K562 (cell line): ENCODE results near the gene SORL1-AS1.

Experiments used
- ATAC-seq: fragments of 200-7000 bp; cut with Tn5 transposase; 3 replicates; pipeline ENCODE4 v1.9.1; 2020; ENCODE audit warnings: moderate library complexity
- BruUV-seq: library from RNA; stranded (reverse); fragments of 400-500 nt; replicated peaks from 2 replicates; lab custom pipeline; 2021; lab: Mats Ljungman, UMichigan
- CTCF ChIA-PET: fragments of 300-600 bp; formaldehyde crosslinking; extraction: SDS; loops from one replicate; lab custom pipeline; 2021; ENCODE audit warnings: low intra/inter-chr PET ratio; lab: Yijun Ruan, JAX
- POLR2A ChIA-PET: fragments of 300-600, 350-650 bp; sonication (Branson Sonifier 250); formaldehyde crosslinking; extraction: SDS; loops from one replicate; lab custom pipeline; 2021; ENCODE audit warnings: antibody characterized with exemption, inconsistent platforms; lab: Yijun Ruan, JAX
- DNase-seq, 4 experiments: peaks; one replicate each; pipeline versions ENCODE4 v3.0.0 to v3.0.0-alpha.2; 2011 to 2018; ENCODE audit warnings: low spot score in 3 of 4, mixed read lengths in 3 of 4; ENCODE audit errors: extremely low read depth in 1 of 4
- FAIRE-seq: peaks from 2 replicates; lab custom pipeline; 2011; peaks lifted over from hg19 to GRCh38; lab: Jason Lieb, UNC
- H2AFZ ChIP-seq: 2 replicates; pipeline ENCODE4 v1.6.0; 2011; ENCODE audit warnings: low read depth, low read length, control low read depth, inconsistent platforms
- H3K27ac ChIP-seq: fragments of 200-600 bp; 3 replicates; pipeline ENCODE4 v1.8.0; 2011; ENCODE audit warnings: low read depth, mild to moderate bottlenecking, control low read depth, inconsistent platforms, low read length, moderate library complexity, mixed read lengths; ENCODE audit errors: extremely low read depth
- H3K27me3 ChIP-seq, 2 experiments: fragments of 300-600 bp in 1 of 2; 2 replicates in 1 of 2; 3 replicates in 1 of 2; pipeline versions ENCODE4 v1.6.0 to v1.8.0; 2011; ENCODE audit warnings: inconsistent platforms in 2 of 2, low read length in 2 of 2, mild to moderate bottlenecking in 1 of 2, mixed read lengths in 1 of 2, moderate library complexity in 1 of 2; ENCODE audit not compliant: control insufficient read depth in 2 of 2, insufficient read depth in 2 of 2
- H3K36me3 ChIP-seq: fragments of 300-600 bp; 3 replicates; pipeline ENCODE4 v1.8.0; 2011; ENCODE audit warnings: mild to moderate bottlenecking, low read length, inconsistent platforms; ENCODE audit not compliant: control insufficient read depth, insufficient read depth
- H3K4me1 ChIP-seq, 2 experiments: fragments of 200-600 bp in 1 of 2; replicated peaks in 1 of 2; 2 replicates in 1 of 2; 3 replicates in 1 of 2; pipeline versions ENCODE4 v1.5.1 to v1.8.0; 2011; ENCODE audit warnings: inconsistent platforms in 2 of 2, low read length in 2 of 2, mild to moderate bottlenecking in 1 of 2, mixed read lengths in 1 of 2, moderate library complexity in 1 of 2; ENCODE audit not compliant: control insufficient read depth in 2 of 2, insufficient read depth in 2 of 2
- H3K4me2 ChIP-seq: 2 replicates; pipeline ENCODE4 v1.6.1; 2011; ENCODE audit warnings: low read length, control low read depth, inconsistent platforms, mixed read lengths; ENCODE audit not compliant: insufficient read depth
- H3K4me3 ChIP-seq: fragments of 200-600 bp; sonication (generic), shearing (Covaris generic); 2 replicates; pipeline ENCODE4 v1.5.1; 2016; ENCODE audit warnings: control low read depth, inconsistent platforms
- H3K79me2 ChIP-seq: fragments of 200-600 bp; 3 replicates; pipeline ENCODE4 v1.8.0; 2011; ENCODE audit warnings: low read length, inconsistent platforms; ENCODE audit not compliant: control insufficient read depth, insufficient read depth
- H3K9ac ChIP-seq, 2 experiments: 2 replicates each; pipeline versions ENCODE4 v1.6.0 to v1.6.1; 2011; ENCODE audit warnings: low read depth in 2 of 2, low read length in 2 of 2, control low read depth in 1 of 2, inconsistent platforms in 1 of 2, mild to moderate bottlenecking in 1 of 2, mixed read lengths in 1 of 2; ENCODE audit not compliant: insufficient read depth in 1 of 2
- H3K9me1 ChIP-seq: one replicate; pipeline ENCODE4 v1.6.0; 2011; ENCODE audit warnings: inconsistent platforms, mild to moderate bottlenecking, low read length, moderate library complexity; ENCODE audit not compliant: control insufficient read depth, insufficient read depth
- H3K9me3 ChIP-seq: replicated peaks from 2 replicates; pipeline ENCODE4 v1.5.1; 2011; ENCODE audit warnings: low read depth, low read length, inconsistent platforms; ENCODE audit not compliant: control insufficient read depth, insufficient read depth
- H4K20me1 ChIP-seq: replicated peaks from 2 replicates; pipeline ENCODE4 v1.6.1; 2011; ENCODE audit warnings: low read length, inconsistent platforms, mixed read lengths; ENCODE audit not compliant: control insufficient read depth, insufficient read depth
- ETV1 ChIP-seq: fragments of 450-650 bp; conservative IDR thresholded peaks from 2 replicates; pipeline ENCODE4 v1.6.1; 2016; ENCODE audit warnings: missing genetic modification characterization, control low read depth, low read depth, missing compliant biosample characterization
- ETV5 ChIP-seq: sonication (generic); formaldehyde crosslinking; IDR thresholded peaks from 2 replicates; pipeline ENCODE4 v1.4.0; 2020; ENCODE audit warnings: low read depth, mild to moderate bottlenecking, missing genetic modification reagents
- KAT2B ChIP-seq: IDR thresholded peaks from one replicate; pipeline ENCODE4 v1.6.1; 2012; ENCODE audit warnings: low read depth, mild to moderate bottlenecking, control low read depth, inconsistent platforms, low read length, moderate library complexity
- NCOA2 ChIP-seq, 2 experiments: fragments of 450-650 bp; IDR thresholded peaks; 2 replicates each; pipeline ENCODE4 v1.6.1; 2018; ENCODE audit warnings: mild to moderate bottlenecking in 2 of 2, moderate library complexity in 1 of 2; ENCODE audit not compliant: partially characterized antibody in 2 of 2
- POLR2B ChIP-seq: fragments of 450-650 bp; IDR thresholded peaks from 2 replicates; pipeline ENCODE4 v1.6.1; 2018; ENCODE audit warnings: low read depth; ENCODE audit not compliant: partially characterized antibody
- SIX5 ChIP-seq, 2 experiments: IDR thresholded peaks; 2 replicates each; pipeline ENCODE4 v1.6.1; 2011; ENCODE audit warnings: low read length in 2 of 2, borderline replicate concordance in 1 of 2, low read depth in 1 of 2, mild to moderate bottlenecking in 1 of 2, moderate library complexity in 1 of 2; ENCODE audit not compliant: insufficient read depth in 1 of 2
- ZNF316 ChIP-seq: fragments of 450-650 bp; IDR thresholded peaks from 2 replicates; pipeline ENCODE4 v1.6.1; 2016
- WGBS: fragments of 100-300 bp; shearing (Covaris generic); methylation state at CpG from one replicate; pipeline ENCODE4 v1.1.6; 2016; ENCODE audit warnings: low coverage, mixed read lengths; ENCODE audit not compliant: insufficient coverage; ENCODE audit errors: missing lambda C conversion rate; 5-methylcytosine and 5-hydroxymethylcytosine counted together
- in situ Hi-C: fragments of 300-500 bp; cut with MboI; formaldehyde crosslinking; loops from 4 replicates; pipeline ENCODE4 v1.15.0; 2018; ENCODE audit warnings: inconsistent platforms, mixed read lengths
- intact Hi-C: fragments of 100-400 bp; cut with micrococcal nuclease; formaldehyde crosslinking; loops from 2 replicates; pipeline ENCODE4 v1.14.2; 2022
- TF ChIP-seq, protein P1 (sequence below): fragments of 450-650 bp; IDR thresholded peaks from 2 replicates; pipeline ENCODE4 v1.6.1; 2016
- TF ChIP-seq, protein P2 (sequence below): sonication (generic); formaldehyde crosslinking; IDR thresholded peaks from 2 replicates; pipeline ENCODE4 v1.8.1; 2023; ENCODE audit warnings: missing genetic modification reagents, mild to moderate bottlenecking, borderline replicate concordance
- TF ChIP-seq, protein P3 (sequence below): fragments of 450-650 bp; IDR thresholded peaks from 2 replicates; pipeline ENCODE4 v1.6.1; 2017; ENCODE audit warnings: antibody characterized with exemption
- TF ChIP-seq, protein P4 (sequence below): sonication (generic); formaldehyde crosslinking; IDR thresholded peaks from 2 replicates; pipeline ENCODE4 v1.8.0; 2022; ENCODE audit warnings: missing genetic modification reagents, mild to moderate bottlenecking, borderline replicate concordance

Gene SORL1-AS1

DNA sequence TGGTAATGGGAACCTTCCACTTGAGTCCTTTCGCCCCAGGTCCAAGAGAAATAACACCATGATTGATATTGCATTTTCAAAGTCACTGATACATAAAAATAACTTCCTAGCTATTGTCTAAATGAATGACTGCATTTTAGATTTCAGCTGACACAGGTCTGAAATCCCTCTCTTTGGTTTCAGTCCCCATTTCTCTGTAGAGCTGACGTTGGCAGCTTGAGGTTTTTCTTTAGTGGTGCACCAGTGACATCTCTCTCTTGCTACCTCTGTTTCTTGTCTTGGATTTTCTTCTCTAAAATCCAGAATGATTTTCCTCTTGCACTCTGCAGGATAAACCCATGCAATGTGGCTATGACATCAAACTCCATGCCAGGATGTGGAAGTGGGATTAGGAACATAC, 32.4 kb downstream of the SORL1-AS1 start:
- Histone ChIP-seq H3K36me3 (no peaks in the 10 kb centered on the region), H3K9me1 (no peaks in the 10 kb centered on the region), H4K20me1 (no peaks in the 10 kb centered on the region), H3K27ac (no peak overlapping the region), H3K4me2 (no peak overlapping the region), H3K9me3 (no peaks in the 10 kb centered on the region), H3K27me3 (peaks cover 0 to 3% of the 10 kb centered on the region in 2 experiments; a peak in 1 of 5 replicates), H3K4me1 (no peaks in the 10 kb centered on the region; a peak in 1 of 5 replicates)
- POLR2A ChIA-PET, result no interaction called here
- intact Hi-C loops, result no loop called here
- 0% methylated on average over 2 of the region's 2 CpGs for WGBS
- no peak for DNase-seq
- ATAC-seq, result no peak
- FAIRE-seq, result no peak
- BruUV-seq, result no TSS peak
- TF ChIP-seq, protein P1, sequence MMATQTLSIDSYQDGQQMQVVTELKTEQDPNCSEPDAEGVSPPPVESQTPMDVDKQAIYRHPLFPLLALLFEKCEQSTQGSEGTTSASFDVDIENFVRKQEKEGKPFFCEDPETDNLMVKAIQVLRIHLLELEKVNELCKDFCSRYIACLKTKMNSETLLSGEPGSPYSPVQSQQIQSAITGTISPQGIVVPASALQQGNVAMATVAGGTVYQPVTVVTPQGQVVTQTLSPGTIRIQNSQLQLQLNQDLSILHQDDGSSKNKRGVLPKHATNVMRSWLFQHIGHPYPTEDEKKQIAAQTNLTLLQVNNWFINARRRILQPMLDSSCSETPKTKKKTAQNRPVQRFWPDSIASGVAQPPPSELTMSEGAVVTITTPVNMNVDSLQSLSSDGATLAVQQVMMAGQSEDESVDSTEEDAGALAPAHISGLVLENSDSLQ, result no peak
- TF ChIP-seq ETV5 (CRISPR knock-in tag), result no peak
- TF ChIP-seq, protein P2, sequence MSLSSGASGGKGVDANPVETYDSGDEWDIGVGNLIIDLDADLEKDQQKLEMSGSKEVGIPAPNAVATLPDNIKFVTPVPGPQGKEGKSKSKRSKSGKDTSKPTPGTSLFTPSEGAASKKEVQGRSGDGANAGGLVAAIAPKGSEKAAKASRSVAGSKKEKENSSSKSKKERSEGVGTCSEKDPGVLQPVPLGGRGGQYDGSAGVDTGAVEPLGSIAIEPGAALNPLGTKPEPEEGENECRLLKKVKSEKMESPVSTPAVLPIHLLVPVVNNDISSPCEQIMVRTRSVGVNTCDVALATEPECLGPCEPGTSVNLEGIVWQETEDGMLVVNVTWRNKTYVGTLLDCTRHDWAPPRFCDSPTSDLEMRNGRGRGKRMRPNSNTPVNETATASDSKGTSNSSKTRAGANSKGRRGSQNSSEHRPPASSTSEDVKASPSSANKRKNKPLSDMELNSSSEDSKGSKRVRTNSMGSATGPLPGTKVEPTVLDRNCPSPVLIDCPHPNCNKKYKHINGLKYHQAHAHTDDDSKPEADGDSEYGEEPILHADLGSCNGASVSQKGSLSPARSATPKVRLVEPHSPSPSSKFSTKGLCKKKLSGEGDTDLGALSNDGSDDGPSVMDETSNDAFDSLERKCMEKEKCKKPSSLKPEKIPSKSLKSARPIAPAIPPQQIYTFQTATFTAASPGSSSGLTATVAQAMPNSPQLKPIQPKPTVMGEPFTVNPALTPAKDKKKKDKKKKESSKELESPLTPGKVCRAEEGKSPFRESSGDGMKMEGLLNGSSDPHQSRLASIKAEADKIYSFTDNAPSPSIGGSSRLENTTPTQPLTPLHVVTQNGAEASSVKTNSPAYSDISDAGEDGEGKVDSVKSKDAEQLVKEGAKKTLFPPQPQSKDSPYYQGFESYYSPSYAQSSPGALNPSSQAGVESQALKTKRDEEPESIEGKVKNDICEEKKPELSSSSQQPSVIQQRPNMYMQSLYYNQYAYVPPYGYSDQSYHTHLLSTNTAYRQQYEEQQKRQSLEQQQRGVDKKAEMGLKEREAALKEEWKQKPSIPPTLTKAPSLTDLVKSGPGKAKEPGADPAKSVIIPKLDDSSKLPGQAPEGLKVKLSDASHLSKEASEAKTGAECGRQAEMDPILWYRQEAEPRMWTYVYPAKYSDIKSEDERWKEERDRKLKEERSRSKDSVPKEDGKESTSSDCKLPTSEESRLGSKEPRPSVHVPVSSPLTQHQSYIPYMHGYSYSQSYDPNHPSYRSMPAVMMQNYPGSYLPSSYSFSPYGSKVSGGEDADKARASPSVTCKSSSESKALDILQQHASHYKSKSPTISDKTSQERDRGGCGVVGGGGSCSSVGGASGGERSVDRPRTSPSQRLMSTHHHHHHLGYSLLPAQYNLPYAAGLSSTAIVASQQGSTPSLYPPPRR (CRISPR knock-in tag), result no peak
- no peak for TF ChIP-seq POLR2B
- TF ChIP-seq ETV1 (tag), result no peak
- TF ChIP-seq, protein P3, sequence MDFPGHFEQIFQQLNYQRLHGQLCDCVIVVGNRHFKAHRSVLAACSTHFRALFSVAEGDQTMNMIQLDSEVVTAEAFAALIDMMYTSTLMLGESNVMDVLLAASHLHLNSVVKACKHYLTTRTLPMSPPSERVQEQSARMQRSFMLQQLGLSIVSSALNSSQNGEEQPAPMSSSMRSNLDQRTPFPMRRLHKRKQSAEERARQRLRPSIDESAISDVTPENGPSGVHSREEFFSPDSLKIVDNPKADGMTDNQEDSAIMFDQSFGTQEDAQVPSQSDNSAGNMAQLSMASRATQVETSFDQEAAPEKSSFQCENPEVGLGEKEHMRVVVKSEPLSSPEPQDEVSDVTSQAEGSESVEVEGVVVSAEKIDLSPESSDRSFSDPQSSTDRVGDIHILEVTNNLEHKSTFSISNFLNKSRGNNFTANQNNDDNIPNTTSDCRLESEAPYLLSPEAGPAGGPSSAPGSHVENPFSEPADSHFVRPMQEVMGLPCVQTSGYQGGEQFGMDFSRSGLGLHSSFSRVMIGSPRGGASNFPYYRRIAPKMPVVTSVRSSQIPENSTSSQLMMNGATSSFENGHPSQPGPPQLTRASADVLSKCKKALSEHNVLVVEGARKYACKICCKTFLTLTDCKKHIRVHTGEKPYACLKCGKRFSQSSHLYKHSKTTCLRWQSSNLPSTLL, result no peak
- TF ChIP-seq SIX5 (IDR thresholded peaks at IDR 0.05; ENCODE audit: borderline replicate concordance in 1 of 2, insufficient read depth in 1 of 2, low read depth in 1 of 2, low read length in 2 of 2), result no peak
- TF ChIP-seq, protein P4, sequence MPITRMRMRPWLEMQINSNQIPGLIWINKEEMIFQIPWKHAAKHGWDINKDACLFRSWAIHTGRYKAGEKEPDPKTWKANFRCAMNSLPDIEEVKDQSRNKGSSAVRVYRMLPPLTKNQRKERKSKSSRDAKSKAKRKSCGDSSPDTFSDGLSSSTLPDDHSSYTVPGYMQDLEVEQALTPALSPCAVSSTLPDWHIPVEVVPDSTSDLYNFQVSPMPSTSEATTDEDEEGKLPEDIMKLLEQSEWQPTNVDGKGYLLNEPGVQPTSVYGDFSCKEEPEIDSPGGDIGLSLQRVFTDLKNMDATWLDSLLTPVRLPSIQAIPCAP, result no peak
- TF ChIP-seq KAT2B, result no peak
- no peak for TF ChIP-seq NCOA2 (IDR thresholded peaks at IDR 0.05; ENCODE audit: partially characterized antibody in 2 of 2)
- no peak for TF ChIP-seq ZNF316
- TF ChIP-seq, all 486 proteins: peak for 0
- Histone ChIP-seq H2AFZ (no peak overlapping the region), H3K9ac (no peak overlapping the region), H3K79me2 (no peaks in the 10 kb centered on the region), H3K4me3 (no peak overlapping the region)
- in situ Hi-C loops, result no loop called here
- CTCF ChIA-PET, result no interaction called here
